ENCODE results near the gene SNAPC3. TPM values are rescaled to one million over a fixed set of nuclear protein-coding genes. Genes with fewer than 3 reads are reported as not detected.
"Not testable (repeated sequence)": the region's sequence is repeated elsewhere in the genome, so short reads cannot be mapped to it uniquely, and the experiment has no call there.

The SNAPC3 gene
- total RNA-seq, 2 donors from 2014 or later: 24.2 to 61.9 TPM

DNA sequence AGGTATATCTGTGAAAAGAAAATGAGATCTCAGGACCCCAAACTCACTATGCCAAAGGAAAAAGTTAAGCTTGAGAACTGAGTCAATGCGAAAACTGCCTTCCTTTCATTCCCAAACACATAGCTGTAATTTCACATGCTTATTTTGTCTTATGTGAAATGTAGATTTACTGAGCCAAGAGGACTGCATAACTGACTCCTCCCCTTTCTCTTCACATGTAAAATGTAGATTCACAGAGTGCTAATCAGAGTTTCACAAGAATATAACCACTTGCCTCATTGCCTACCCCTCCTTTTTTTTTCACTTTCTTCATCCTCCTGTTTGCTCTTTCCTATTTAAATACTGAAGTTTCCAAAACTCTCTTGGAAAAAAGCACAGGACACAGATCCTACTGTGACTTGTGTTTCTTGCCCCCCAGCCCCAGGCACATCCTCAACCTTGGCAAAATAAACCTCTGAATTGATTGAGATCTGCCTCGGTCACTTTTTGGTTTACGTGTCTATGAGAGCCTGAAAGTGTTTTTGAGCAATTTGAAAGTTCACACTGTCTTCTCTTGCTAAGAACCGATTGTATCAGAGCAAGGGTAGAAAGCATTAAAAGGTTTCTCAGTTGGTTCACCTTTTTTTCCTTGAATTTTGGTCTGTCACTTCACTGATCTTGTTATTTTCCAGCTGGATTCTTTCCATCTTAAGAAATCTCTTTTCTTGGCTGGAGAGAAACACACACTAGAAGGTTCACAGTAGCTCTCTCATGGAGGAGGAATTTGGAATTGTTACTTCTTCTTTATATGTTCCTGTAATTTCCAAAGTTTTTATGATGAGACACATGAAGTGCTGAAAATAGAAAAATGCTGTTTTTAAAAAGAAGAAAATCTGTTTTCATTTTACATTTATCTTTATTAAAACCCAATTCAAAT, 44.8 kb upstream of the SNAPC3 start:
- H3K36me3 ChIP-seq: no peaks in the 10 kb centered on the region

DNA sequence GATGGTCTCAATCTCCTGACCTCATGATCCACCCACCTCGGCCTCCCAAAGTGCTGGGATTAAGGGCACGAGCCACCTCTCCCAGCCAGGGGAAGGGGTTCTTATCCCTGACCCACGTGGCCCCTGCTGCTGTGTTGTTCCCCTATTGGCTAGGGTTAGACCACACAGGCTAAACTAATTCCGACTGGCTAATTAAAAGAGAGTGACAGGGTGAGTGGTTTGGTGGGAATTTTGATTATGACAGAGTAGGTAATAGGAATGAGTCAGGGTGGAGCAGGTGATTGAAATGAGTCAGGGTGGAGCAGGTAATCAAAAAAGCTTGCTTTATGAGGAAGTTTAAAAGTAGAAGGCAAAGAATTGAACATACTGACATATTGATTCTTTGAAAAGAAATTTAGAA, 43.4 kb upstream of the SNAPC3 start:
- H3K27ac ChIP-seq; H3K9me3 ChIP-seq; H3K27me3 ChIP-seq (replicated peaks; ENCODE audit: insufficient read depth); DNase-seq (ENCODE audit: low spot score); intact Hi-C loops (cut with DNase I); H3K4me3 ChIP-seq; H3K4me1 ChIP-seq (replicated peaks); H3K36me3 ChIP-seq: not testable (repeated sequence)
- 85% methylated on average over 4 of the region's 4 CpGs for WGBS

More for the DNA sequence above, 44.8 kb upstream of the SNAPC3 start:
- no peaks in the 10 kb centered on the region for H3K27me3 ChIP-seq (replicated peaks; ENCODE audit: insufficient read depth)
- no peak overlapping the region for H3K27ac ChIP-seq
- no peak for DNase-seq (ENCODE audit: low spot score)
- TF ChIP-seq, protein P1, sequence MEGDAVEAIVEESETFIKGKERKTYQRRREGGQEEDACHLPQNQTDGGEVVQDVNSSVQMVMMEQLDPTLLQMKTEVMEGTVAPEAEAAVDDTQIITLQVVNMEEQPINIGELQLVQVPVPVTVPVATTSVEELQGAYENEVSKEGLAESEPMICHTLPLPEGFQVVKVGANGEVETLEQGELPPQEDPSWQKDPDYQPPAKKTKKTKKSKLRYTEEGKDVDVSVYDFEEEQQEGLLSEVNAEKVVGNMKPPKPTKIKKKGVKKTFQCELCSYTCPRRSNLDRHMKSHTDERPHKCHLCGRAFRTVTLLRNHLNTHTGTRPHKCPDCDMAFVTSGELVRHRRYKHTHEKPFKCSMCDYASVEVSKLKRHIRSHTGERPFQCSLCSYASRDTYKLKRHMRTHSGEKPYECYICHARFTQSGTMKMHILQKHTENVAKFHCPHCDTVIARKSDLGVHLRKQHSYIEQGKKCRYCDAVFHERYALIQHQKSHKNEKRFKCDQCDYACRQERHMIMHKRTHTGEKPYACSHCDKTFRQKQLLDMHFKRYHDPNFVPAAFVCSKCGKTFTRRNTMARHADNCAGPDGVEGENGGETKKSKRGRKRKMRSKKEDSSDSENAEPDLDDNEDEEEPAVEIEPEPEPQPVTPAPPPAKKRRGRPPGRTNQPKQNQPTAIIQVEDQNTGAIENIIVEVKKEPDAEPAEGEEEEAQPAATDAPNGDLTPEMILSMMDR (IDR thresholded peaks at IDR 0.05): no peak
- TF ChIP-seq POLR2A (IDR thresholded peaks at IDR 0.05): no peak
- TF ChIP-seq POLR2AphosphoS5 (IDR thresholded peaks at IDR 0.05): no peak
- WGBS: 45% methylated on average over 4 of the region's 4 CpGs
- intact Hi-C loops (cut with DNase I): no loop called here
- H3K9me3 ChIP-seq: no peaks in the 10 kb centered on the region
- no peak overlapping the region for H3K4me3 ChIP-seq
- no peaks in the 10 kb centered on the region for H3K4me1 ChIP-seq (replicated peaks)

DNA sequence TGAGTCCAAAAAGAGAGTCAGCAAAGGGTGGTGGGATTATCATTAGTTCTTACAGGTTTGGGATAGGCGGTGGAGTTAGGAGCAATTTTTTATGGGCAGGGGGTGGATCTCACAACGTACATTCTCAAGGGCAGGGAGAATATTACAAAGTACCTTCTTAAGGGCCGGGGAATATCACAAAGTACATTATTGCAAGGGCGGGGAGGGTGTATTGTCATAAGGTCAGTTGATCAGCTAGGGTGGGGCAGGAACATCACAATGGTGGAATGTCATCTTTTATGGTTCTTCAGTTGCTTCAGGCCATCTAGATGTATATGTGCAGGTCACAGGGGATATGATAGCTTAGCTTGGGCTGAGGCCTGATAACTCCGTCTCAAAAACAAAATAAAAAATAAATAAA, 42.8 kb upstream of the SNAPC3 start:
- DNase-seq (ENCODE audit: low spot score): not testable (repeated sequence)
- WGBS: 83% methylated on average over 5 of the region's 5 CpGs

DNA sequence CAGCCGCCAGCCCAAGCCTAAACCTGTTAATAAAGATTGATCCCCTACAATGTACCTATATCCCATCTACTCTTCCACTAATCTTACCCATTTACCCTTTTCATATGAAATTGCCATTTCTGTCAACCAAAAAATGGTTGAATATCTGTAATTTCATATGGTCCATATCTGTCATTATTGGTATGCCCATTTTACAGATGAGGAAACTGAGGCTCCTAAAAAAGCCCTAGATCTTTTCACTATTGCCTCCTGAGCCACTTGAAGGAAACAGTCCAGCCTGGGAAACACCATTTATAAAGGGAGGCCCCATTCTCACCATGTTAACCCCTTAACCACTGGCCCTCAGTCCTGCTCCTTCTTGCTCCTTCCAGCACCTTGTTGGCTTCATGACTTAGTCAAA, 41.2 kb upstream of the SNAPC3 start:
- TF ChIP-seq POLR2A (IDR thresholded peaks at IDR 0.05): no peak
- TF ChIP-seq POLR2AphosphoS5 (IDR thresholded peaks at IDR 0.05): no peak
- TF ChIP-seq, protein P1 (IDR thresholded peaks at IDR 0.05): no peak
- no peak overlapping the region for H3K27ac ChIP-seq
- H3K27me3 ChIP-seq (replicated peaks; ENCODE audit: insufficient read depth): no peaks in the 10 kb centered on the region
- DNase-seq (ENCODE audit: low spot score): no peak
- intact Hi-C loops (cut with DNase I): no loop called here
- no peaks in the 10 kb centered on the region for H3K36me3 ChIP-seq
- H3K4me3 ChIP-seq: no peak overlapping the region
- H3K9me3 ChIP-seq: no peaks in the 10 kb centered on the region
- 100% methylated on average over 1 of the region's 1 CpG for WGBS
- H3K4me1 ChIP-seq (replicated peaks): no peaks in the 10 kb centered on the region

More for the DNA sequence above, 42.8 kb upstream of the SNAPC3 start:
- H3K27me3 ChIP-seq (replicated peaks; ENCODE audit: insufficient read depth); H3K9me3 ChIP-seq; H3K4me1 ChIP-seq (replicated peaks); H3K4me3 ChIP-seq; intact Hi-C loops (cut with DNase I); H3K27ac ChIP-seq; H3K36me3 ChIP-seq: not testable (repeated sequence)

DNA sequence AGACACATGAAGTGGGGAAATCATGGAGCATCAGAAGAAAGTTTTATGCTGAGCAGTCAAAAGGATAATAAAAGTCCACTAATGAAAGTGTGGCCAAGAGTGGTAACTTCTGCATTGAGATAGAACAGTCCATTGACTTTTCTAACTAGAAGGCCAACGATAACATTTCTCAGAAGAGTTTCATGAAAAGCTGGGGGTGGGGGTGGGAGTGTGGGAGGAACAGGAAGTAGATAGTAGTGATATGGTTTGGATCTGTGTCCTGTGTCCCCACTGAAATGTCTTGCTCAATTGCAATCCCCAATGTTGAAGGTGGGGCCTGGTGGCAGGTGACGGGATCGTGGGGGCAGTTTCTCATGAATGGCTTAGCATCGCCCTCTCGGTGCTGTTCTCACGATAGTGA, 36.2 kb upstream of the SNAPC3 start:
- Histone ChIP-seq H3K4me3 (no peak overlapping the region), H3K9me3 (no peaks in the 10 kb centered on the region), H3K4me1 (replicated peaks) (no peaks in the 10 kb centered on the region), H3K27ac (no peak overlapping the region), H3K36me3 (no peaks in the 10 kb centered on the region), H3K27me3 (replicated peaks; ENCODE audit: insufficient read depth) (no peaks in the 10 kb centered on the region)
- TF ChIP-seq, protein P1 (IDR thresholded peaks at IDR 0.05): no peak
- TF ChIP-seq POLR2AphosphoS5 (IDR thresholded peaks at IDR 0.05) (no peak), POLR2A (IDR thresholded peaks at IDR 0.05) (no peak)
- no peak for DNase-seq (ENCODE audit: low spot score)
- 76% methylated on average over 6 of the region's 6 CpGs for WGBS
- intact Hi-C loops (cut with DNase I): no loop called here

DNA sequence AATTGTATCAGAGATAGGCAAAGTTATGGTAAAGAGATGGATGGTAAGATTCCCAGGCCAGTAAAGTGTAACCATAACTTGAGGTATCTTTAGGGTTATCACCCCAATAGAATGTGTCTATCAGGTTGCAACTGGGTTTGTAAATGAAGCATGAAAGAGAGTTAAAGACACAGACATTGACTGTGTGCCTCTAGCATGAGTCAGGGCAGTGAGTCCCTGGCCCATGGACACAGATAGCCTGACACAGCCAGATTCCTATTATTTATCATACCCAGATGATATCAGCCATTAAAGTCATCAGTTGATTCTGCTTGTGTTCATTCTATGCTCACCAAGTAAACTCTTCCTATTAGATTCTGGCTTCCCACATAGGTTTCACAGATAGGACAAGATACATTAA, 33.5 kb upstream of the SNAPC3 start:
- no peaks in the 10 kb centered on the region for H3K4me1 ChIP-seq (replicated peaks)
- no peaks in the 10 kb centered on the region for H3K27me3 ChIP-seq (replicated peaks; ENCODE audit: insufficient read depth)
- no peak for DNase-seq (ENCODE audit: low spot score)
- no peak overlapping the region for H3K27ac ChIP-seq
- no peak for TF ChIP-seq POLR2AphosphoS5 (IDR thresholded peaks at IDR 0.05)
- TF ChIP-seq POLR2A (IDR thresholded peaks at IDR 0.05): no peak
- TF ChIP-seq, protein P1 (IDR thresholded peaks at IDR 0.05): no peak
- no peak overlapping the region for H3K4me3 ChIP-seq
- no peaks in the 10 kb centered on the region for H3K9me3 ChIP-seq
- H3K36me3 ChIP-seq: no peaks in the 10 kb centered on the region
- intact Hi-C loops (cut with DNase I): no loop called here
